Gastroesophageal sphincter (tissue), 3 donors: ENCODE measurements around the gene ADAMTSL2.

Source experiments
- CTCF ChIP-seq, 4 experiments: fragments of 200-600 bp in 2 of 4; fragments of 450-650 bp in 2 of 4; sonication (generic) in 1 of 4; IDR thresholded peaks; one replicate each; pipeline ENCODE4 v1.5.1; 2017 to 2019; ENCODE audit warnings: antibody characterized with exemption in 4 of 4, mild to moderate bottlenecking in 2 of 4, moderate library complexity in 2 of 4
- EP300 ChIP-seq: sonication (generic); formaldehyde crosslinking; IDR thresholded peaks from one replicate; pipeline ENCODE4 v1.6.1; 2017; ENCODE audit warnings: antibody characterized with exemption, mild to moderate bottlenecking
- POLR2A ChIP-seq, 2 donors: fragments of 450-650 bp; IDR thresholded peaks; one replicate each; pipeline ENCODE4 v1.6.1; 2017; ENCODE audit warnings: antibody characterized with exemption in 2 of 2, mild to moderate bottlenecking in 2 of 2, moderate library complexity in 1 of 2
- POLR2AphosphoS5 ChIP-seq: sonication (generic); formaldehyde crosslinking; IDR thresholded peaks from one replicate; pipeline ENCODE4 v1.6.1; 2017; ENCODE audit warnings: antibody characterized with exemption

DNA sequence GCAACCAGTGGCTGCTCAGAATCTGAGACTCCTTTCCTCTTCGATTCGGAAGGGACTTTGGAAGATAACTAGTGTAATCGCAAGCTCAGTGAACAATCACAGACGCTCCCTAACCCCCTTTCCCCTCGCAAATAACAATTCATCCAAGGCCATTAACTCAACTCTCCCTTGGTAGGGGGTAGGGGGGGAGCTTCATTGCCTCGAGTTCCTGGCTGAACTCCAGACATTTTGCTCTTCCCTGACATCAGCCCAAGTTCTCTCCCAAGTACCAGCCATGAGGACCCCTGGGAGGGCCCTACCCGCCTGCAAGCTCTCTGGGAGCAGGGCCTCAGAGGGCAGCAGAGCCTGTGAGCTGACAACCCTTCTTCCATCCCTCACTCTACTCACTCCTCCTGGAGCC, 66.2 kb downstream of the ADAMTSL2 start:
- no peak for TF ChIP-seq POLR2AphosphoS5
- no peak for TF ChIP-seq CTCF (IDR thresholded peaks at IDR 0.05)
- no peak for TF ChIP-seq POLR2A (IDR thresholded peaks at IDR 0.05)
- no peak for TF ChIP-seq EP300
